Measurements from ENCODE around the gene IGFBP1.
"Not testable (repeated sequence)": the region's sequence is repeated elsewhere in the genome, so short reads cannot be mapped to it uniquely, and the experiment has no call there.

Gene IGFBP1

DNA sequence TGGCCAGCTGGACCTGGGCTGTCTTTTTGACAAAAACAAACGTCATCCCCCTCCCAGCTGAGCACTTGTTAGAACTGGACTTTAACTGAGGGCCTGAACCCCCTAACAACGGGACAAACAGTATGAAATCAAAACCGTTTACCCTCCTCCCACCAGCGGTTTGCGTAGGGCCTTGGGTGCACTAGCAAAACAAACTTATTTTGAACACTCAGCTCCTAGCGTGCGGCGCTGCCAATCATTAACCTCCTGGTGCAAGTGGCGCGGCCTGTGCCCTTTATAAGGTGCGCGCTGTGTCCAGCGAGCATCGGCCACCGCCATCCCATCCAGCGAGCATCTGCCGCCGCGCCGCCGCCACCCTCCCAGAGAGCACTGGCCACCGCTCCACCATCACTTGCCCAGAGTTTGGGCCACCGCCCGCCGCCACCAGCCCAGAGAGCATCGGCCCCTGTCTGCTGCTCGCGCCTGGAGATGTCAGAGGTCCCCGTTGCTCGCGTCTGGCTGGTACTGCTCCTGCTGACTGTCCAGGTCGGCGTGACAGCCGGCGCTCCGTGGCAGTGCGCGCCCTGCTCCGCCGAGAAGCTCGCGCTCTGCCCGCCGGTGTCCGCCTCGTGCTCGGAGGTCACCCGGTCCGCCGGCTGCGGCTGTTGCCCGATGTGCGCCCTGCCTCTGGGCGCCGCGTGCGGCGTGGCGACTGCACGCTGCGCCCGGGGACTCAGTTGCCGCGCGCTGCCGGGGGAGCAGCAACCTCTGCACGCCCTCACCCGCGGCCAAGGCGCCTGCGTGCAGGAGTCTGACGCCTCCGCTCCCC is at the start of gene IGFBP1:
TSS of gene IGFBP1 (plus strand) at position 304 of the 808 bp plus-strand sequence. CDS start at position 469, 165 bp downstream.
- TF ChIP-seq, protein P1, sequence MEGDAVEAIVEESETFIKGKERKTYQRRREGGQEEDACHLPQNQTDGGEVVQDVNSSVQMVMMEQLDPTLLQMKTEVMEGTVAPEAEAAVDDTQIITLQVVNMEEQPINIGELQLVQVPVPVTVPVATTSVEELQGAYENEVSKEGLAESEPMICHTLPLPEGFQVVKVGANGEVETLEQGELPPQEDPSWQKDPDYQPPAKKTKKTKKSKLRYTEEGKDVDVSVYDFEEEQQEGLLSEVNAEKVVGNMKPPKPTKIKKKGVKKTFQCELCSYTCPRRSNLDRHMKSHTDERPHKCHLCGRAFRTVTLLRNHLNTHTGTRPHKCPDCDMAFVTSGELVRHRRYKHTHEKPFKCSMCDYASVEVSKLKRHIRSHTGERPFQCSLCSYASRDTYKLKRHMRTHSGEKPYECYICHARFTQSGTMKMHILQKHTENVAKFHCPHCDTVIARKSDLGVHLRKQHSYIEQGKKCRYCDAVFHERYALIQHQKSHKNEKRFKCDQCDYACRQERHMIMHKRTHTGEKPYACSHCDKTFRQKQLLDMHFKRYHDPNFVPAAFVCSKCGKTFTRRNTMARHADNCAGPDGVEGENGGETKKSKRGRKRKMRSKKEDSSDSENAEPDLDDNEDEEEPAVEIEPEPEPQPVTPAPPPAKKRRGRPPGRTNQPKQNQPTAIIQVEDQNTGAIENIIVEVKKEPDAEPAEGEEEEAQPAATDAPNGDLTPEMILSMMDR (IDR thresholded peaks at IDR 0.05; ENCODE audit: low read depth, low read length, missing control alignments), result no peak
- peak within 1 kb of the TSS; percentile 25 for H3K4me3 ChIP-seq (replicated peaks; ENCODE audit: low read depth, low read length)
- DNase-seq (ENCODE audit: extremely low read depth, low read depth), result no peak

DNA sequence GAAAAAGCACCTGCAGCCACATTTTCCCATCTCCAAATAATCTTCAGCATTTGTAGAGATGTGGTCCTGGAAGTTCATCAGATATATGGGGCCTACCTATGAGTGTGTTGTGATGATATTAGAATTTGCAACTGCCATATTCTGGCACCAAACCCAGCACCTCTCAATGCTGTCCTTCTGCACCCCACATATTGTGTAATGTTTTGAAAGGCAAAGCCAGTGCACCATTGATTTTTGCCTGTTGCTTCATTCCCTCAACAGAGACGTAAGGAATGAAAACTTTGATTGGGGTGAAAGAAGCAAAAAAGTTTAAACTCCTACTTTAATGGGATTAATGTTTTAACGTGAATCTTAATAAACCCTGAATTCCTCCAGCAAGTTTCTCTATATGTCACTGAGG is 49.4 kb upstream of the IGFBP1 start:
- not testable (repeated sequence) for DNase-seq (ENCODE audit: extremely low read depth, low read depth); H3K4me3 ChIP-seq (replicated peaks; ENCODE audit: low read depth, low read length)

DNA sequence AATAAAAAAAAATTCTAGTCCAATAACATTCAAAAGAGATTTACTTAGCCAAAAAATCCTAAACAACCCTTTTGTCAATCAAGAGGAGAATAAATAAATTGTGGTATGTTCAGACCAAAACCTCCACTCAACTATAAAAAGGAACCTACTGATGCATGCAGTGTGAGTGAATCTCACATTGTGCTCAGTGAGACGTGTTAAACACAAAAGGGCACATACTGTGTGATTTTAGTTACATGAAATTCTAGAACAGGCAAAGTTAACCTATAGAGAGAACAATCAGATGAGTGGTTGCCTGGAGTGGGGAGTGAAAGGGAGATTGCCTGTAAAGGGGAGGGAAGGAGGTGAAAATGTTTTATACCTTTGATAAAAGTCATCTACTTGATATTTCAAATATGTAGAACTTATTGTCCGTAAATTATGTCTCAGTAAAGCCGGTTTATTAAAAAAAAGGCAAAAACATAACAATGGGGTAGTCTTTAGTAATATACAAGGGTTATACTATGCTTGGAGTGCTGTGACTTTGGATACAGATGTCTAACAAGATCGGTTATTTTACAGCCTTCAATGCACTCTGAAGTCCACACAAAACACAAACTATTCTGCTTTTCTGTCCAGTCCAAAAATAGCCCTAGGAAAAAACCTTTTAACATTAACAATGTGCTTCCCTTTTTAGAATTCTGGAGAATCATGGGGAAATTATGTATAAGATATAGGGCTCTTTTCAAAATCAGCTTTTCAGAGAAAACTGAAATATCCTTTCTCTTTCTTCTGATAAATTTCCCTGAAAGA is 46.2 kb upstream of the IGFBP1 start:
- not testable (repeated sequence) for DNase-seq (ENCODE audit: extremely low read depth, low read depth); H3K4me3 ChIP-seq (replicated peaks; ENCODE audit: low read depth, low read length)

DNA sequence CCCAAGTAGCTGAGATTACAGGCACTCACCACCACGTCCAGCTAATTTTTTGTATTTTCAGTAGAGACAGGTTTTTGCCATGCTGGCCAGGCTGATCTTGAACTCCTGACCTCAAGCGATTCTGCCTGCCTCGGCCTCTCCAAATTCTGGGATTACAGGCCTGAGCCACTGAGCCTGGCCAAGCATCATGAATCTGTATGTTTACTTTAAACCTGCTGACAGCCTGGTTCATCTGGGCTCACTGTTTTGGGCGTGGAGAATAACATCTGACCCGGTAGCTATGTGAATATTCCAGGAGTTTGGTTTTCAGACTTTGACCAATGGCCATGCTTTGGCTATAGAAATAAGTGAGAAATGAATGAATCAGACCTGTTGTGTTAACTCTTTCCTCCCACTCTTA is 41.8 kb upstream of the IGFBP1 start:
- H3K4me3 ChIP-seq (replicated peaks; ENCODE audit: low read depth, low read length); DNase-seq (ENCODE audit: extremely low read depth, low read depth): not testable (repeated sequence)

DNA sequence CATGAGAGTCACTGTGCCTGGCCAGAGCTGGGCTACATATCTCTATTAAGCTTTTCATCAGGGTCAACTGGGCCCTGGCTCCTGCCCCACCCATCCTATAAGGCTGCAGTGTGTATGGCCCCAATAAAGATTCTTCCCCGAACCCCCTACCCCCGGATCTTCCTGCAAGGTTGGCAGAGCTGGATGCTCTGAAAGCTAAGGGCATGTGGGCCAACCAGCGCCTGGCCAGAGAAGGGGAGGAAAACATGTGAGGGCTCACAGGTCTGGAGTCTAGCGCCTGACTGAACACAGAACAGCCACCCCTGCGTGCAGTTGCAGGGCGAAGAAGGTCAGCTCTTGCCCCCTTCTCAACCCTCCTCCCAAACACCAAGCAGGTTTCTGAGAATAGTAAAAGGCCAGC is 39.6 kb upstream of the IGFBP1 start:
- not testable (repeated sequence) for DNase-seq (ENCODE audit: extremely low read depth, low read depth); H3K4me3 ChIP-seq (replicated peaks; ENCODE audit: low read depth, low read length)

DNA sequence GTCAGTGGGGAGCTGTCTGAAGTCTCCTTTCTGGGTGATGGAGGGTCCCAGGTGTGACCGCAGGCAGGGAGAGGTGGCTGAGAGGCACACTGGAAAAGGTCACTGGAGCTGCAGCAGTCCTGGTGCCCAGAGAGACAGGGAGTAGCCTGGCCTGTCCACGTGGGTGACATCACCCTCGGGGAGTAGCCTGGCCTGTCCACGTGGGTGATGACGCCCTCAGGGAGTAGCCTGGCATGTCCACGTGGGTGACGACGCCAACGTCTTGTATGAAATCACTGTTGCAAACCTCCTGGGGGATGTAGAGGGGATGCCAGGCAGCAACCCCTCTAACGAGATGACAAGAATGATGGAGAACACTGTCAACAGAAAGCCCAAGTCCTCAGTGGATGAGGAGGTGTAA is 35.3 kb upstream of the IGFBP1 start:
- not testable (repeated sequence) for DNase-seq (ENCODE audit: extremely low read depth, low read depth); H3K4me3 ChIP-seq (replicated peaks; ENCODE audit: low read depth, low read length)

DNA sequence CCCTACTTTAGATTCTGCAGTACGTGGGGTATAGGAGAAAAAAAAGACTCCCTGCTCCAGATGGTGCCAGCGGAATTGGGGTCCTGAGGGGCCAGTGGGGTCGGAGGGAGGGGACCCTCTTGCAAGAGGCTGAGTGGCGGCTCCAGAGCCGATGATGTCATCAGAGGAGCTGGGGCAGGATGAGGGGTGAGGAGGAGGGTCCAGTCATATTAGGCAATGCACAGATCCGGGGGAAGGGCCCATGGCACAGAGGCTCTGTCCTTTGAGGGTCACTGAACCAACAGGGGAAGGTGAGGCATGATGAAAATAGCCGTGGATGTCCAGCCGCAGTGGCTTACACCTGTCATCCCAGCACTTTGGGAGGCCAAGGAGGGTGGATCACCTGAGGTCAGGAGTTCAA is 34.8 kb upstream of the IGFBP1 start:
- not testable (repeated sequence) for H3K4me3 ChIP-seq (replicated peaks; ENCODE audit: low read depth, low read length); DNase-seq (ENCODE audit: extremely low read depth, low read depth)

DNA sequence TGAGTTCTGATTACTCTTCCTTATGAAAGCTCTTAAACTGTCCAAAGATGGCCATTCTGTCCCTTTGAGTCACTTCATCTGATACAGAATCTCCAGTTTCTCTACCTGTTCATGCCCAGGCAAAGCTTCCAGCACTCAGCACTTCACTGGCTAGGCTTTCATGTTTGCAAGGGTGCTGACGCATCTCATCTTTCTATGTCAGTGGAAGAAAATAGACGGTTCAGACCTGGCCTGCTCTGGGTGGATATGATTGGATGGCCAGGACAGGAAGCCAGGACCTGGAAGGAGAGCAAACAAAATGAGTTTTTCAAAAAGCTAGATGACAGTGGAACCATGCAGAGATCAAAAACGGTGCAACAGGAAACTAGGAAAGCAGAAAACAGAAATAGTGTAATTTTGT is 32.6 kb upstream of the IGFBP1 start:
- DNase-seq (ENCODE audit: extremely low read depth, low read depth); H3K4me3 ChIP-seq (replicated peaks; ENCODE audit: low read depth, low read length): not testable (repeated sequence)

DNA sequence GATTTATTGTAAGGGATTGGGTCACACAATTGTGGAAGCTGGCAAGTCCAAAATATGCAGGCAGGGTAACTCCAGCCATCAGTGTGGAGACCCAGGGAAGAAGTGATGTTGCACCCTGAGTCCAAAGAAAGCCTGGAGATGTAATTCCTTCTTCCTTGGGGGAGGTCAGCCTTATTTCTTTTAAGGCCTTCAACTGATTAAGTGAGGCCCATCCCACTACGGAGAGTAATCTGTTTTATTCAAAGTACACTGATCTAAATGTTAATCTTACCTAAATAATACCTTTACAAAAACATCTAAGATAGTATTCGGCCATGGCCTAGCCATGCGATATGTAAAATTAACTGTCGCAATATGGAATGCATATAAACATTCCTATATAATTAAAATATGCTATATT is 31.4 kb upstream of the IGFBP1 start:
- not testable (repeated sequence) for DNase-seq (ENCODE audit: extremely low read depth, low read depth)

DNA sequence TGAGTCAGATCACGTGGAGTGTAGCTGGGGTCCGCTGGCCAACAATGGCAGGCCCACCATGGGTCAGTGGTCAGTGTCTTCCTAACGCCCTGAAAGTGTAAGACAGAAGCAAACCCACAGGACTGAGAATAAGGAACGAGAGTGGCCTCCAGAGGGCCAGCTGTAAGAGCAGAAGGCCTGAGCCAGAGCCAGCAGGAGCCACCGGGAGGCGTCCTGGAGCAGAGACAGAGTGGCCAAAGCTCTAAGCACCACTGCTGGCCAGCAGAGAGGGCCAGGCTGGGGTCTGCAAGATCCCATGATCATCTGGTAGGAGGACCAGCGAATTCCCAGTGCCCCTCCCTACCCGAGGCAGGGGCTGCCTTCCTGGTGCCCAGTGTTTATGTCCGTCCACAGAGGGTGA is 24.6 kb upstream of the IGFBP1 start:
- TF ChIP-seq, protein P1 (IDR thresholded peaks at IDR 0.05; ENCODE audit: low read depth, low read length, missing control alignments), result peak; percentile 11
- H3K4me3 ChIP-seq (replicated peaks; ENCODE audit: low read depth, low read length), result no peak overlapping the region
- no peak for DNase-seq (ENCODE audit: extremely low read depth, low read depth)

More for the DNA sequence above, 31.4 kb upstream of the IGFBP1 start:
- H3K4me3 ChIP-seq (replicated peaks; ENCODE audit: low read depth, low read length), result not testable (repeated sequence)

DNA sequence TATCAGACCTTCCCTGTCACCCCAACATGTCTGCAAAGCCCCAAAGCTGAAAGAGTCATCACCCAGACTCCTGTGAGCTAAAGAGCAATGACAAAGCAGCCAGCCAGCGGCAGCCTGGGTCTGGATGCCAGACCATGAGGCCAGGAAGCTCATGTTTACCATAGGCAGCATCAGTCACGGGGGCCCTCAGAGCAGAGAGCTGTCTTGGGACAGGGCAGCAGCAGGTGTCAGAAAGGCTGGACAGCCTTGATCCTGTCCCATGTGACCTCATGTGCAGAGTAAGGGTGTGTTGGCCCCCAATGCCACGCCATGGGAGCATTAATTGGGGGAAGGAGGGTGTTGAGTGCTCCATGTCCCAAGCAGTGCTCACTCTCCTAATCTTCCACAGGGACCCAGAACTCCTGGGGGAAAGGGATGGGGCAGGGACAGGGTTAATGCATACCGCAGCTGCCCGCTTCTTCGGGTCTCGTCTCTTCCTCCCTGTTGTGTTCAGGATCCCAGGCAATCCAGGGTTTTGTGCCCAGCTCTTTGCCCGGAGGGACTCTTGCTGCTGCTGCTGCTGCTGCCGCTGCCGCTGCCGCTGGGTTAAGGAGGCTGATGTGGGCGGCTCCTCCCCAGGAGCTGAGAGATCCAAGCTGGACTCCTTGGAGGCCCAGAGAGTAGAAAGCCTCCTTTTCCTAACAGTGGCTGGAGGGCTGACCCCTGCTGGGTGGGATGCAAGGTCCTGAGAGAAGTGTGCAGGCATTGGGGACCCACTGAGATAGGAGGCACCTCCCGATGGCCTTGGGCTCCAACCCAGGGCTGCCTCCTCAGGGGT is 22.5 kb upstream of the IGFBP1 start:
- TF ChIP-seq, protein P1 (IDR thresholded peaks at IDR 0.05; ENCODE audit: low read depth, low read length, missing control alignments), result no peak
- DNase-seq (ENCODE audit: extremely low read depth, low read depth), result no peak
- no peak overlapping the region for H3K4me3 ChIP-seq (replicated peaks; ENCODE audit: low read depth, low read length)

Measured in HFF-Myc (cell line).